B cell (primary cell): ENCODE data around the gene NPFFR1.

Source experiments
- EZH2 ChIP-seq: IDR thresholded peaks from 2 replicates; pipeline ENCODE4 v1.6.1; 2012; ENCODE audit warnings: borderline replicate concordance, low read depth, mild to moderate bottlenecking, moderate library complexity, low read length; ENCODE audit not compliant: insufficient read depth, poor library complexity, severe bottlenecking
- TF ChIP-seq, protein P1 (sequence below): fragments of 200-600 bp; IDR thresholded peaks from one replicate; pipeline ENCODE4 v1.8.0; 2022; ENCODE audit warnings: antibody characterized with exemption, mild to moderate bottlenecking

DNA sequence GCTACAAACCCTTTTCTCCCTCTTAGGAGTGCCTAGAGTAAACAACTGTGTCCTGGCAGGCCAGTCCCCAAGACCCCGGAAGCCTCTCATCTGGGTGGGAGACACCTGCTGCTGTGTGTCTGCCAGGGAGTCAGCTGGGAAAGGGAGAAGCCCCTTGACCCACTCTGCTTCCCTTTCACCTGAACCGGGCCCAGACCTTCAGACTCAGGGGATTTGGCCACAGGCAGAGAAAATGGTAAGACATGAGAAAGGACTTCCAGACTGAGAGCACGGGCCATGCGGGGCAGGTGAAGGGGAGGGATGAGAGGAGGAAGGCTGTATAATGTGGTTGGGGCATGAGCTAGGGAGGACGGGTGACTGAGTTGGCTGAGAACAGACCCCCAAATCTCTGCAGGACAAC is 36.0 kb upstream of the NPFFR1 start:
- TF ChIP-seq, protein P1, sequence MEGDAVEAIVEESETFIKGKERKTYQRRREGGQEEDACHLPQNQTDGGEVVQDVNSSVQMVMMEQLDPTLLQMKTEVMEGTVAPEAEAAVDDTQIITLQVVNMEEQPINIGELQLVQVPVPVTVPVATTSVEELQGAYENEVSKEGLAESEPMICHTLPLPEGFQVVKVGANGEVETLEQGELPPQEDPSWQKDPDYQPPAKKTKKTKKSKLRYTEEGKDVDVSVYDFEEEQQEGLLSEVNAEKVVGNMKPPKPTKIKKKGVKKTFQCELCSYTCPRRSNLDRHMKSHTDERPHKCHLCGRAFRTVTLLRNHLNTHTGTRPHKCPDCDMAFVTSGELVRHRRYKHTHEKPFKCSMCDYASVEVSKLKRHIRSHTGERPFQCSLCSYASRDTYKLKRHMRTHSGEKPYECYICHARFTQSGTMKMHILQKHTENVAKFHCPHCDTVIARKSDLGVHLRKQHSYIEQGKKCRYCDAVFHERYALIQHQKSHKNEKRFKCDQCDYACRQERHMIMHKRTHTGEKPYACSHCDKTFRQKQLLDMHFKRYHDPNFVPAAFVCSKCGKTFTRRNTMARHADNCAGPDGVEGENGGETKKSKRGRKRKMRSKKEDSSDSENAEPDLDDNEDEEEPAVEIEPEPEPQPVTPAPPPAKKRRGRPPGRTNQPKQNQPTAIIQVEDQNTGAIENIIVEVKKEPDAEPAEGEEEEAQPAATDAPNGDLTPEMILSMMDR, result no peak
- TF ChIP-seq EZH2, result no peak
